ENCODE results near the gene TMEM250.

The TMEM250 gene

DNA sequence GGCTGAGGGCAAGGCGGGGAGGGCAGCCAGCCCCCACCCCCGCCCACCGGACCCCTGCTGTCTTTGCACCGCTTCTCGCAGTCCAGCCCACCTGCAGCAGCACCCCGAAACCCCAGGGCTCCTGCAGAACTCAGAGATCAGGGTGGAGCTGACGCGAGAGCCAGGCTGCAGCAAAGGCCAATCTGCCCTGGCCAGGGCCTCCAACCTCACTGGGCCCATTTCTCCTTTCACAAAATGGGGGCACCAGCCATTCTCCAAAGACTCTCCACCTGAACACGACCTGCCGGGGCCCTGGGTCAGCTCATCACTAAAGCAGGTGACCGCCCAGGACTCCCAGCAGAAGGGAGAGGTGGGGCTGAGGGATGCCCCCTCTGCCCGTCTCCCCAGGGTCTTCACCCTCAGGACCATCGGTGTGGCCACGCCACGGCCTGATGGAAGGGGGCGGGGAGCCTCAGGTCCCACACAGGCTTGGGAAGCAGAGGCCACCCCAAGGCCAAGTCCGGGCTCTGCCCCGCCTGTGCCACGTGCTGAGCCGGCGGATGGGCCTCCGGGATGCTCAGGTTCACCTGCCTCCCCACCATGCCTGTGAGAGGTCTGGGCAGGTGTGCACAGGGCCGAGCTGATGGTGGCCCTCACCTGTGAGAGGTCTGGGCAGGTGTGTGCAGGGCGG is 36.7 kb downstream of the TMEM250 start:
- no peak for DNase-seq

DNA sequence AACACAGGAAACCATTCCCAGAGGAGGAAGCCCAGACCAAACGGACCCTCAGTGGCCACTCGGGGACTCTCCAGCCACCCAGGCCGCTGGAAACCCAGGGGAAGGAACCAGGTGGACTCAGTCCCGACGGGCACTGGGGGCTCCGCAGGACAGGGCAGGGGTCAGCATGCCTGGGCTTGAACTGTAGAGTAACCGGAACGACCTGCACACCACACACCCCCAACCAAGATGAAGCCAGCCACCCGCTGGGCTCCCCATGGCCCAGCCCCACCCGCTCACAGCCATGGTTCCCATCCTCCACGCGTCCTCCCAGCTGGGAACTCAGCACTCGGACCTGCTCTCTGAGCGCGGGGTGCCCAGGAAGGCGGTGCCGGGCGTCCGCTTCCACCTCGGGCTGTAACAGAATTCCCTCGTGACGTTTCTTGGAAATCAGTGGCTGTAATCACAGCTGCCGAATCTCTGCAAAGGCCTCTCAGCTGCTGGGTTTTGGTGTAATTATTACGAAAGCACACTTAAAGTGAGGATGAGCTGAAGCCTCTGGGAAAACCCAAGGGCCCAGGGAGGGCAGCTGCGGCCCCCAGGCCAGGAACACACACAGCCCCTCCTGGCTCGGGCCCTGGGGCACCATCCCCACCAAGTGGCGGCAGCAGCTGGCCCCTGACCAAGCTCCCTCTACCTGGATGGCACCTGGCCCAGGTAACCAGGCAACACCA is 37.4 kb downstream of the TMEM250 start:
- DNase-seq = no peak

DNA sequence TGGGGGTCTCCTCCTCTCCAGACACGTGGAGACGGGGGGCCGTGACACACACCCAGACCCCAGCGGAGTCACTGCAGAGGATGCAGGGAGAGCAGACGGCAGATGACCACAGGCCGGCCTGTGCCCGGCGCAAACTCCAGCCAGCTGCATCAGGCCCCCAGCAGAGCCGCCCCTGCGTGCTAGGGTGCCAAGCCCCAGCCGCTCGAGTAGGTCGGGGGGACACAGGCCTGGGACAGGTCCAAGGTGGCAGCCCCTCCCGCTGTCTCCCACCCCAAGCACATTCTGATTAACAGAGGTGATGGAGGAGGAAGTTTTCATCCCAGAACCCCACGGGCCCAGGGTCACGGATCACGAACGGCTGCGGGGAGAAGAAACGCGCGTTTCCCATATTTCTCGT is 38.0 kb downstream of the TMEM250 start:
- no peak for DNase-seq

DNA sequence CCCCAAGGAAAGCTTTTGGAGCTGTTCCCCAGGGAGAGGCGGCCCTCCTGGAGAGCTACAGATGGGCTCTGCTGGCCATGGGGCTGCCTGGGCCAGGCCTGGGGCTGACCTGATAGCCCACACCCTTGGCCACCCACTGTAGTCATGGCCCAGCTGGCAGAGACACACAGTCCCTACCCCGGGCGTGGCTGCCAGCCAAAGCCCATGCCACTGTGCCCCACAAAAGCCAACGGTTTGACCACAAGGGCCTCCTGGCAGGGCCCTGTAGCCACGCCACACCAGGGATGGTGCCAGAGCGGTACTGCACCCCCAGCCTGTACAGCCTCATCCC is 38.8 kb downstream of the TMEM250 start:
- no peak for DNase-seq

DNA sequence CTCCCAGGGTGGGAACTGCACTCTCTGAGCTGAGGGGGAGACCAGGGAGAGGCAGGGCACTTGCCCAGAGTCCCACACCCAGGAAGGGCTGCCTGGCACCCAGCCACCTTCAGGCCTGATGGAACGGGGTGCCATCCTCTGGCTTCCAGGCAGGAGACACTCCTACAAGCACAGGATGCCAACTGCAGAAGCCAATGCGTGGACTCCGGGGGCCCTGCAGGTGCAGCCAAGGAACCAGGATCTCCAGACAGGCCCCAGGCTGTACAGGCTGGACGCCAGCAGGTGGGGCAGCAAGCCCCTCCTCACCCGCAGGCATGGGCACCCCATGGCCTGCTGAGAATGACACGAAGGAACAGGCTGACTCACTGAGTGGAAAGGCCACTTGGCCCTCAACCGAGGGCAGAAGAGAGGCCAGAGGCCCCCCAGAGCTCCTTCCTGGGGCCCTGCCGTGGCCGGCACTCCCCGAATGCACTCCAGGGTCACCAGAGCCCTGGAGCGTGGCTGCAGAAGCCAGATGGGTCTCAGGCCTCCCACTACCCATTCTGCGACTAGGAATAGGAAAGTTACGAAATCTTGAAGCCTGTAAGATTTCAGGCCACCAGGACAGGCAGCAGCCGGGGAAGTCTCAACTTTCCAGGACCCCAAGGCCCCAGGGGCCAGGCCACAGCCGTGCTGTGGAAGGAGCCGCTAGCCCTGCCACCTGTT is 39.3 kb downstream of the TMEM250 start:
- no peak for DNase-seq

DNA sequence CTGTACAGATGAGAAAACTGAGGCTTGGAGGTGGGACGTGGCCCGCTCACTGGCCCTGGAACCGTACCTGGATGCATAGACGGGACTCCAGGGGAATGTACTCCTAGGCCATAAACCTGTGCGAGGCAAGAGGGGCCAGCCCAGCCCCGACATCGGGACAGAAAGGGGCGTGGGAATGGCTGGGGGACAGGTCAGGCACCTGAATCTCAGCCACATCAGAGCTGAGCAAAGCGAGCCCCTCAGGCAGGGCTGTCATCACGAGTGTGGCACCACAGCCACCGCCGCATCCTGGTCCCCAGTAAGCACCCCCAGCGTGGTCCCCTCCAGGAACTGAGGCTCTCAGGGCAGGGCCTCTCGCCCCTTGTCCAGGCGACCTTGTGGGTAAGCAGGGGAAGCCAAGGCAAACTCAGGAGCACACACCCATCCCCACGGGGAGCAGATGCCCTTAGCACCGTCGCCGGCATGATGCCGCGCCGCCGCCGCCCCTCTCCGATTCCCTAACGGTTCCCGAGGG is 40.1 kb downstream of the TMEM250 start:
- no peak for DNase-seq

DNA sequence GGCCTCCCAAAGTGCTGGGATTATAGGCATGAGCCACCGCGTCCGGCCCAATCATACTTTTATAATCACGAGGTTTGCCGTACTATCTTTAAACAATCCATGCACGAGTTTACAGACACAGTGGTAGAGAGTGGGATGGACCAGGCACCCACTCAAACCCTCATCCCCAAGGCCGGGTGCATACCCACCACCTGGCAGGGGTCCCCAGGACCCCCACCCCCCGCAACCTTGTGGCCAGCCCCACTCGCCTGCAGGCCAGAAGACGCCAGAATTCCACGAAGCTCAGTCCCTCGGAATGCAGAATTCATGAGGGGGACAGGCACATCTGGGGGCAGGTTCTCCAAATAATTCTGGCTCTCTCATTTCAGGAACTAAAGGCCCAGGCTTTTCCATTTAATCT is 40.7 kb downstream of the TMEM250 start:
- DNase-seq = no peak

DNA sequence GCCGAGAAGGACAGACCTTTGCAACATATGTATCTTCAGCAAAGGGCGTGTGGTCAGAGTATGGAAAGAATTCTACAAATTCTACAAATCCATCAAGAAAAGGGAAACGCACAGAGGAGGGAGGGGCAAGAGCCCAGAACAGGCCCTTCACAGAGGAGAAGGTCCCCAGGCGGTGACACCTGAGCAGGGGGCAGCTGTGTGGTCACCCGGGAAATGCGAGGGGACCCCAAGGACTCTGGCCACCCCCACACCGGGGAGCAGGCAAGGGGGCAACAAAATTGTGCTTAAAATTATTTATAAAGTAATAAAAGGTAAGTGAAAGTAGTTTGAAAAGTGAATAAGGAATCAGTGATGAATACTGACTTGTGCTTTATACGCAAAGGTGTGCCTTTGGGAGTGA is 41.2 kb downstream of the TMEM250 start:
- no peak for DNase-seq

DNA sequence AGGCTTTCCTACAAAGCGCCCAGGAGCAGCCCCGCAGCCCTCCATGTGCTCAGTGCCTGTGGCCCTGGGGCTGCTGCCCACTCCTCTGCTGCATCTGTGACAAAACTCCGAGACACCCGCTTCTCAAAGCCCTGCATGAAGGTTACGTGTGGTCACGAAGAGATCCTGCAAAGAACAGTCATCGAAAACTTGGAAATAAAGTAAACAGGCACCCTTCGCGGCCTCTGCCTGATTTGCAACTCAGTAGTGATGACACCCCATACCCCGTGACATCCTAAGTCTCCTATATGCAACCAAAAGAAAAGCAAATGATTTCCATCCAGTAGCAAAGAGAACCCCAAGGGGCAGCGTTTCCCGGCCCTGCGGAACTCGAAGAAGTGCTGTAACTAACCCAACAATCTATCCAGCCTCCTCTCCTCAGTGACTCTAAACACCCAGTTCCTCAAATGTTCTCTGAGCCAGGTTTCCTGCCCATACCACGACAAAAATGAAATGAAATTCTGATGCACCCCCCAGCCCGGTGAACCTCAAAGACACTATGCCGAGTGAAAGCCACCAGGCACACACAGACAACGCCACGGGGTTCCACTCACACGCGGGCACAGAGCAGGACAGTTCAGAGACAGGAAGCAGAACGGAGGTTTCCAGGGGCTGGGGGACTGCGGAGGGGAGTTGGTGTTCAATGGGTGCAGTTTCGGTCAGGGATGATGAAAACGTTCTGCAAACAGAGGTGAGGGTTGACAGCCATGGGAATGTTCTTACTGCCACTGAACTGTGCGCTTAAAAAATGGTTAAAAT is 42.6 kb downstream of the TMEM250 start:
- DNase-seq = no peak

DNA sequence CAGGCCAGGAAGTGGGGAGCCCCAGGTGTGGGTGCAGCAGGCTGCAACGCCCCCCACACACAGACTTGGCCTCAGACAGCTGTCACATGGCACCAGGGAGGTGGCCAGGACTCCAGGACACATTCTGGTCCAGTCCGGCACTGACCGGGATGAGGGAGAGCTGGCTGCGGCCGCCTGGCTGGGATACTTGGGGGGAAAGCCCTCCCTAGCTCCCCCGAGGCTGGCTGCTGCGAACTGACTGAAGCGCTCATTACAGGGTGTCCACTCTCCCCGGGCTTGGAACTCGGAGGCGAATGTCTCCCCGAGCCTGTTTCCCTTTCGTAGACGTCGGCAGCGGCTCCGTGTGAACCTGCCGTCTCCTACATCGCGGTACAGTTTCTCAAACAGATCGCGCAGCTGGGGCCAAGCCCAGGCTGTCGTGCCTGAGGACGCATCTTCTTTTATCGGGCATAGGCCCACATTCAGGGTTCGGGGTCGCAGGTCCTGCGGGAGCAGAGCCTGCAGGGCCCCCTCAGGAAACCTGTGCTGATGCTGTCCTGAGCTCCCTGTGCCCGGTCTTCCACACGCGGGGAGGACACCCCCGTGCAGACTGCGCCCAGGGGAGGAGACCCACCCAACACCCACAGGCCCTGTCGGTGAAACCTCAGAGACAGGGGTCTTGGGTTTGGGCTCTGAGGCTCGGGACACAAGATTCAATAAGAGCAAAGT is 43.4 kb downstream of the TMEM250 start:
- no peak for DNase-seq

DNA sequence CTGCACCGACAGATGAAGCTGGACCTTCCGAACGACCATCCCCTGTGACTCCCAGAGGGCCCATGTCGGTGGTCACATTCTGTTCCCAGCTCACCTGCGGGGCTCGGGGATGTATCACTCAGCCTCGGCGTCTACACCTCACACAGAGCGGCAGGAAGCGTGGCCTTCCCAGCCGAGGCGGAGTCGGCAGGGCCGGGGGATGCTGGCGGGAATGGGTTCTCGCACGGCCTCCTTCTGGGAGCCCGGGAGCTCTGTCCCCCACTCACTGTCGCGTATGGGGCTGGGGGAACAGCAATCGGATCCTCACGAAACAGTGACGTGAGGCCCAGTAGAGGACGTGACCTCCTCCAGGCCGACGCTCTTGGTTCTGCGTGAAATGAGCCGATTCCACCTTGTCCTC is 44.0 kb downstream of the TMEM250 start:
- no peak for DNase-seq
